Body of pancreas (tissue), 4 donors: Measurements from ENCODE around the gene FBXO21. TPM values are rescaled to one million over a fixed set of nuclear protein-coding genes. Genes with fewer than 3 reads are reported as not detected.
"Not testable (repeated sequence)": the region's sequence is repeated elsewhere in the genome, so short reads cannot be mapped to it uniquely, and the experiment has no call there.

ENCODE experiments used
- ATAC-seq: fragments of 150-250 bp; one replicate; pipeline ENCODE4 v1.9.1; 2016
- DNase-seq, 4 donors: peaks; one replicate each; pipeline ENCODE4 v3.0.0-alpha.2; 2019
- H3K27ac ChIP-seq, 4 donors: fragments of 200-600 bp; sonication (generic); 1 replicate in 3 of 4; 2 replicates in 1 of 4; pipeline versions ENCODE4 v1.5.1 to v1.6.1; 2016 to 2019; ENCODE audit warnings: mild to moderate bottlenecking in 1 of 4, mixed read lengths in 1 of 4, moderate library complexity in 1 of 4
- H3K27me3 ChIP-seq, 2 donors: fragments of 200-600 bp; sonication (generic); one replicate each; pipeline ENCODE4 v1.6.0; 2016; ENCODE audit warnings: mild to moderate bottlenecking in 1 of 2
- H3K36me3 ChIP-seq, 2 donors: fragments of 200-600 bp; sonication (generic); replicated peaks in 1 of 2; 2 replicates each; pipeline ENCODE4 v1.5.1; 2016; ENCODE audit warnings: low read depth in 2 of 2; ENCODE audit not compliant: insufficient read depth in 1 of 2
- H3K4me1 ChIP-seq: fragments of 200-600 bp; sonication (generic); one replicate; pipeline ENCODE4 v1.6.0; 2016
- H3K4me3 ChIP-seq, 2 donors: fragments of 200-600 bp; sonication (generic); 1 replicate in 1 of 2; 2 replicates in 1 of 2; pipeline ENCODE4 v1.5.1; 2016 to 2019
- H3K9me3 ChIP-seq, 3 donors: fragments of 200-600 bp; sonication (generic); 1 replicate in 2 of 3; 2 replicates in 1 of 3; pipeline ENCODE4 v1.5.1; 2016
- POLR2A ChIP-seq, 3 donors: fragments of 450-650 bp; IDR thresholded peaks; one replicate each; pipeline ENCODE4 v1.6.1; 2016; ENCODE audit warnings: antibody characterized with exemption in 3 of 3, mild to moderate bottlenecking in 2 of 3
- WGBS, 2 donors: methylation state at CpG; one replicate each; pipeline ENCODE4 v1.1.5; 2017; 5-methylcytosine and 5-hydroxymethylcytosine counted together
- intact Hi-C: fragments of 100-400 bp; cut with DNase I; formaldehyde crosslinking; loops from one replicate; pipeline ENCODE4 v1.15.1; 2023
- total RNA-seq, 2 donors: library from RNA; depleted of rRNA; stranded (reverse); fragments of >200 nt; gene quantifications; one replicate each; pipeline ENCODE4 v1.1.0, GENCODE V29; 2016
- TF ChIP-seq, protein P1 (sequence below), 7 experiments: fragments of 450-650 bp in 4 of 7; fragments of 200-600 bp in 3 of 7; sonication (generic) in 3 of 7; IDR thresholded peaks; one replicate each; pipeline ENCODE4 v1.5.1; 2016 to 2019; ENCODE audit warnings: antibody characterized with exemption in 7 of 7

The FBXO21 gene
- total RNA-seq, 2 donors from 2014 or later, result 43.6 to 76.5 TPM

DNA sequence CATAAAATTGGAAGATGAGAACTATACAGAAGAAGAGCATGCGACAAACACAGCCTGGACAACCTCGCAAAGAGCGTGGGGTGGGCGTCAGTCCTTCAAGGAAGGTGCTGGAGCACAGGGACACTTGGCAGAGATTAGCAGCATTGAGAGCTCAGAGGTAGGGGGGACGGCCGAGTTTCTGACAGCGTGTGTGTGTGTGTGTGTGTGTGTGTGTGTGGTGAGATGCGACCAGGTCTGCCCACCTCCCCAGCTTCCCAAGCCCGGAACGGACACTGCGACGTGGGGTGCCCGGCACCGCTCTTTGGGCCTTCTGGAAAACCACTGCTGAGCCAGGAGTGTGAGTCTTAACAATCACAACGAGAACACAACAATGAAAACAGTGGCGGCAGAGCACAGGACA is 17.9 kb upstream of the FBXO21 start:
- H3K36me3 ChIP-seq, result no peaks in the 10 kb centered on the region
- DNase-seq (no peak), ATAC-seq (no peak)
- WGBS, 2 donors, result 80 to 82% methylated on average over 16 of the region's 16 CpGs
- no peak overlapping the region for H3K27ac ChIP-seq
- no peak for TF ChIP-seq POLR2A (IDR thresholded peaks at IDR 0.05)
- TF ChIP-seq, protein P1, sequence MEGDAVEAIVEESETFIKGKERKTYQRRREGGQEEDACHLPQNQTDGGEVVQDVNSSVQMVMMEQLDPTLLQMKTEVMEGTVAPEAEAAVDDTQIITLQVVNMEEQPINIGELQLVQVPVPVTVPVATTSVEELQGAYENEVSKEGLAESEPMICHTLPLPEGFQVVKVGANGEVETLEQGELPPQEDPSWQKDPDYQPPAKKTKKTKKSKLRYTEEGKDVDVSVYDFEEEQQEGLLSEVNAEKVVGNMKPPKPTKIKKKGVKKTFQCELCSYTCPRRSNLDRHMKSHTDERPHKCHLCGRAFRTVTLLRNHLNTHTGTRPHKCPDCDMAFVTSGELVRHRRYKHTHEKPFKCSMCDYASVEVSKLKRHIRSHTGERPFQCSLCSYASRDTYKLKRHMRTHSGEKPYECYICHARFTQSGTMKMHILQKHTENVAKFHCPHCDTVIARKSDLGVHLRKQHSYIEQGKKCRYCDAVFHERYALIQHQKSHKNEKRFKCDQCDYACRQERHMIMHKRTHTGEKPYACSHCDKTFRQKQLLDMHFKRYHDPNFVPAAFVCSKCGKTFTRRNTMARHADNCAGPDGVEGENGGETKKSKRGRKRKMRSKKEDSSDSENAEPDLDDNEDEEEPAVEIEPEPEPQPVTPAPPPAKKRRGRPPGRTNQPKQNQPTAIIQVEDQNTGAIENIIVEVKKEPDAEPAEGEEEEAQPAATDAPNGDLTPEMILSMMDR (IDR thresholded peaks at IDR 0.05), result no peak
- H3K4me3 ChIP-seq, result no peak overlapping the region
- no peaks in the 10 kb centered on the region for H3K27me3 ChIP-seq
- intact Hi-C loops, result no loop called here
- no peaks in the 10 kb centered on the region for H3K4me1 ChIP-seq
- H3K9me3 ChIP-seq, result no peaks in the 10 kb centered on the region

DNA sequence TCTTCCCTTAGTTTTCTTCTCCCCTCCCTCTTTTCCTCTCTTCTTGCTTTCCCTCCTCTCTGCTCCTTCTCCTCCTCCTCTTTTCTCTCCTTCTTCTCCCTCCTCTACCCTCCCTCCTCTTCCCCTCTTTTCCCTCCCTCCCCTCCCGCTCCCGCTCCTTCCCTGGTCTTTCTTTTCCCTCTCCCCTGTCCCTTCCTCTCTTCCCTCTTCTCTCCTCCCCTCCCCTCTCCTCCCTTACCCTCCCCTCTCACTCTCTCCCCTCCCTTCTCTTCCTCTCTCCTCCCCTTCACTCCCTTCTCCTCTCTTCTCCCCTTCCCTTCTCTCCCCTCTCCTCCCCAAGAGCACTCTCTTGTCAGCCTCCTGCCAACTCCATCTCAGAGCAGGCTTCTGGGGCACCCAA is 17.4 kb upstream of the FBXO21 start:
- no peak for DNase-seq
- ATAC-seq, result no peak
- no peak overlapping the region for H3K27ac ChIP-seq
- TF ChIP-seq POLR2A (IDR thresholded peaks at IDR 0.05), result no peak
- TF ChIP-seq, protein P1 (IDR thresholded peaks at IDR 0.05), result no peak
- 60 to 98% methylated on average over 2 of the region's 2 CpGs for WGBS, 2 donors
- H3K4me3 ChIP-seq, result no peak overlapping the region
- no peaks in the 10 kb centered on the region for H3K27me3 ChIP-seq
- H3K4me1 ChIP-seq, result no peaks in the 10 kb centered on the region
- H3K9me3 ChIP-seq, result no peaks in the 10 kb centered on the region
- H3K36me3 ChIP-seq, result no peaks in the 10 kb centered on the region
- intact Hi-C loops, result no loop called here

DNA sequence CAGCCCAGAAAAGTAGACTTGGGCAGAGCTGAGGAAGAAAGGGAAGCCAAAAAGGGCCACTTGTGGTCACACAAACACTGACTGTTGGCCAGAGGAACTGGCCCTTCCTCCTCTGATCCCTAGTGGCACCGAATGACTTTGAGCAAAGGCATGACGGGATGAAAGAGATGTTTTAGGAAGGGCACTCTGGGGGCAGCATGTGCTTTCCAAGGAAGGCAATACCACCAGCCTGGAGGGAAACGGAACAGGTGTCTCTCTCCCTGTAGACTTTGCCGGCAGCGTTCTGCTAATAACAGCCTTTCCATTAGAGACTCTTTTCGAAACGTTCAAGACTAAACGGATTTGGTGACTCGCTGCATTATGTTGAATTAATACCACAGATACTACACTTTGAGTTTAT is 12.3 kb upstream of the FBXO21 start:
- ATAC-seq (no peak), DNase-seq (no peak)
- Histone ChIP-seq H3K4me3 (no peak overlapping the region), H3K27ac (no peak overlapping the region), H3K27me3 (no peaks in the 10 kb centered on the region), H3K9me3 (no peaks in the 10 kb centered on the region), H3K36me3 (no peaks in the 10 kb centered on the region), H3K4me1 (no peaks in the 10 kb centered on the region)
- 64 to 78% methylated on average over 9 of the region's 9 CpGs for WGBS, 2 donors
- intact Hi-C loops, result no loop called here
- TF ChIP-seq, protein P1 (IDR thresholded peaks at IDR 0.05), result no peak
- TF ChIP-seq POLR2A (IDR thresholded peaks at IDR 0.05), result no peak

DNA sequence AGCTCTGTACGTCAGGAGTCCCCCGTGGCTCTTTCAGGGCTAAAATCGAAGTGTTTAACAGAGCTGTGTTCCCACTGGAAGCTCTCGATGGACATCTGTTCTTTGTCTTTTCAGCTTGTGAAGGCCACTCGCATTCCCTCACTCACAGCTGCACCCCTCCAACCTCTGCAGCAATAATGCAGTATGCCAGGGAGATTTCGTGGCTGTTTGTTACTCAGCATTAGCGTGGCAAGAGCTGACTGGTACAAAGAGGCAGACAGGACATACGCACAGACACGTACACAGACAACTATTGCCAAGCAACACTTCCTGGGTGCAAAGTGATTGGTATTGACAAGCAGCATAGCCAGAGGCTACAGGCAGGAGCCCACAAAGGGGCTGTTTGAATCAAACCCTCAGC is 11.8 kb upstream of the FBXO21 start:
- DNase-seq (no peak), ATAC-seq (no peak)
- intact Hi-C loops, result no loop called here
- TF ChIP-seq, protein P1 (IDR thresholded peaks at IDR 0.05), result no peak
- no peak for TF ChIP-seq POLR2A (IDR thresholded peaks at IDR 0.05)
- Histone ChIP-seq H3K36me3 (no peaks in the 10 kb centered on the region), H3K9me3 (no peaks in the 10 kb centered on the region), H3K4me3 (no peak overlapping the region), H3K27ac (no peak overlapping the region), H3K27me3 (no peaks in the 10 kb centered on the region), H3K4me1 (no peaks in the 10 kb centered on the region)
- 95 to 96% methylated on average over 9 of the region's 9 CpGs for WGBS, 2 donors

DNA sequence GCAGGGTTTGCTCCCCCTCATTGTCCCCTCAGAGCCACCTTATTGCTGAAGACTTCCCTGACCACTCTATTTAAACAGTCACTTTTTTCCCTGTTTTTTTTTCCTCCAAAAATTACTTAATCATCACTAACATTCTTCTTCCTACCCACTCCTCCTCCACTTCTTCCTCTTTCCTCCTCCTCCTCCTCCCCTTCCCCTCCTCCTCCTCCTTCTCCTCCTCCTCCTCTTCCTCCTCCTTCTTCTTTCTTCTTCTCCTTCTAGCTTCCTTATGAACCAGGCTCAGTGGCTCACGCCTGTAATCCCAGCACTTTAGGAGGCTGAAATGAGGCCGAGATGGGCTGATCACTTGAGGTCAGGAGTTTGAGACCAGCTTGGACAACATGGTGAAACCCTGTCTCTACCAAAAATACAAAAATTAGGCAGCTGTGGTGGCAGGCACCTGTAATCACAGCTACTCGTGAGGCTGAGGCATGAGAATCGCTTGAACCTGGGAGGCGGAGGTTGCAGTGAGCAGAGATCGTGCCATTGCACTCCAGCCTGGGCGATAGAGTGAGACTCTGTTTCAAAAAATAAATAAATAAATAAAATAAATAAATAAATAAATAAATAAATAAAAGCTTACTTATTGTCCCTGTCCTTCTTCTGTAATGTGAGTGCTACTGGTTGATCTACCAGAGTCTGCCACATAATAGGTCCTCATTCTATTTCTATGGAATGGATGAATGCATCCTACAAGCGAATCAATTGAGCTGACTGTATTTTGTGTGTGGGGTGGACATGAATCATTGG is 9.9 kb upstream of the FBXO21 start:
- H3K36me3 ChIP-seq, H3K4me1 ChIP-seq, H3K4me3 ChIP-seq, H3K9me3 ChIP-seq, ATAC-seq, intact Hi-C loops, DNase-seq, H3K27me3 ChIP-seq, H3K27ac ChIP-seq: not testable (repeated sequence)
- WGBS, 2 donors, result 88 to 92% methylated on average over 8 of the region's 8 CpGs

DNA sequence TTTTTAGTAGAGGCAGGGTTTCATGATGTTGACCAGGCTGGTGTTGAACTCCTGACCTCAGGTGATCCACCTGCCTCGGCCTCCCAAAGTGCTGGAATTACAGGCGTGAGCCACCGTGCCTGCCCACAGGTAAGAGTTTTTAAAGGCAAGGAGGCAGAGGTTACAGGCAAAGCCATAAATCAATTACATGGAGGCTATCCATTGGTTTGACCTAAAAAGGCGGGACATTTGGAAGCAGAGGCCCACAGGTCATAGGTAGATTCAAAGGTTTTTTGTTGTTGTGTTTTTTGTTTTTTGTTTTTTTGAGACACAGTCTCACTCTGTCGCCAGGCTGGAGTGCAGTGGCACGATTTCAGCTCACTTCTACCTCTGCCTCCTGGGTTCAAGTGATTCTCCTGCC is 6.1 kb upstream of the FBXO21 start:
- intact Hi-C loops, H3K27me3 ChIP-seq, H3K9me3 ChIP-seq, ATAC-seq, DNase-seq, H3K36me3 ChIP-seq, H3K4me3 ChIP-seq, H3K4me1 ChIP-seq, H3K27ac ChIP-seq: not testable (repeated sequence)
- WGBS, 2 donors, result 89 to 91% methylated on average over 5 to 6 of the region's 6 CpGs

DNA sequence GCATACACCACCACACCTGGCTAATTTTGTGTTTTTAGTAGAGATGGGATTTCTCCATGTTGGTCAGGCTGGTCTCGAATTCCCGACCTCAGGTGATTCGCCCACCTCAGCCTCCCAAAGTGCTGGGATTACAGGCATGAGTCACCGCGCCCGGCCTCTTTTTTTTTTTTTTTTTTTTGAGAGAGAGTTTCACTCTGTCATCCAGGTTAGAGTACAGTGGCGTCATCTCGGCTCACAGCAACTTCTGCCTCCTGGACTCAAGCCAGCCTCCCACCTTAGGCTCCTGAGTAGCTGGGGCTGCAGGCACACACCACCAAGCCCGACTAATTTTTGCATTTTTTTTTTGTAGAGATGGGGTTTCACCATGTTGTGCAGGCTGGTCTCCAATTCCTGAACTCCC is 4.8 kb upstream of the FBXO21 start:
- H3K9me3 ChIP-seq, H3K27me3 ChIP-seq, H3K27ac ChIP-seq, H3K4me1 ChIP-seq, intact Hi-C loops, H3K36me3 ChIP-seq, H3K4me3 ChIP-seq, DNase-seq, ATAC-seq: not testable (repeated sequence)
- 84 to 90% methylated on average over 8 to 9 of the region's 9 CpGs for WGBS, 2 donors
